Dermis blood vessel endothelial cell (primary cell): ENCODE measurements around the gene PSENEN. TPM values are rescaled to one million over a fixed set of nuclear protein-coding genes. Genes with fewer than 3 reads are reported as not detected.
"Not testable (repeated sequence)": the region's sequence is repeated elsewhere in the genome, so short reads cannot be mapped to it uniquely, and the experiment has no call there.

Source experiments
- DNase-seq: peaks from one replicate; pipeline ENCODE4 v3.0.0; 2010
- total RNA-seq: library from RNA; depleted of rRNA; stranded (reverse); fragments of >200 nt; gene quantifications from 2 replicates; pipeline ENCODE4 v1.2.3, GENCODE V29; 2014

The PSENEN gene
- total RNA-seq, 1 donor from 2014 or later = 15.1 TPM

- DNase-seq = no peak
Measured at GRCh38 chr19:35752746-35753350, 7.4 kb downstream of the PSENEN start.

GRCh38 chr19:35753634-35754369 is 8.4 kb downstream of the PSENEN start:
- no peak for DNase-seq

- DNase-seq = no peak
Measured at GRCh38 chr19:35754370-35755130, 9.1 kb downstream of the PSENEN start.

GRCh38 chr19:35755131-35755549 is 9.7 kb downstream of the PSENEN start:
- DNase-seq = no peak

- DNase-seq = peak; percentile 12
Measured at GRCh38 chr19:35755550-35756376, 10.3 kb downstream of the PSENEN start.

- peak; percentile 47 for DNase-seq
Measured at GRCh38 chr19:35756377-35757230, 11.2 kb downstream of the PSENEN start, which contains the start of gene HSPB6. Gene HSPB6 (minus strand): TSS chr19:35757029. CDS start chr19:35757008, 21 bp downstream.

GRCh38 chr19:35757231-35757748 is 11.8 kb downstream of the PSENEN start:
- peak; percentile 58 for DNase-seq

GRCh38 chr19:35757749-35758608 is 12.5 kb downstream of the PSENEN start, which contains the start of gene PROSER3:
Gene PROSER3 (plus strand): TSS chr19:35758176. CDS start chr19:35758216, 40 bp downstream.
- peak; percentile 99 for DNase-seq

GRCh38 chr19:35759697-35760096 is 14.2 kb downstream of the PSENEN start:
- no peak for DNase-seq

- DNase-seq = no peak
Measured at GRCh38 chr19:35760711-35761349, 15.4 kb downstream of the PSENEN start.

- no peak for DNase-seq
Measured at GRCh38 chr19:35764432-35765315, 19.2 kb downstream of the PSENEN start.

- no peak for DNase-seq
Measured at GRCh38 chr19:35766571-35767104, 21.2 kb downstream of the PSENEN start.

- DNase-seq = no peak
Measured at GRCh38 chr19:35767288-35768081, 22.0 kb downstream of the PSENEN start.

GRCh38 chr19:35768082-35768421 is 22.6 kb downstream of the PSENEN start:
- DNase-seq = no peak

GRCh38 chr19:35772362-35772761 is 26.9 kb downstream of the PSENEN start:
- not testable (repeated sequence) for DNase-seq

- no peak for DNase-seq
Measured at GRCh38 chr19:35773020-35773806, 27.8 kb downstream of the PSENEN start.
